Left colon (tissue), 2 donors: ENCODE data around the gene CEP76. TPM values are rescaled to one million over a fixed set of nuclear protein-coding genes. Genes with fewer than 3 reads are reported as not detected.

ENCODE experiments used
- total RNA-seq, 2 donors: library from RNA; stranded (reverse); fragmentation: NEBNext Ultra II Directional; extraction: Animal tissue kit (Norgen Biotek cat#: 25700); gene quantifications; one replicate each; pipeline ENCODE4 v1.2.1, GENCODE V29; 2021
- donor health status: DM: no; HTN: no; CAD: no.
- donor health status: DM: yes; HTN: yes; CAD: no.

Gene CEP76
- total RNA-seq, 2 donors from 2014 or later, result 4.9 to 5.3 TPM

Other genes starting within 250 kb of the CEP76 start
- gene SPIRE1, start 44.6 kb downstream of the CEP76 start, total RNA-seq, result 10 to 100 TPM in 1 of 2 donors, 1 to 10 TPM in 1; 5.0 to 13.3 TPM
- 10 to 100 TPM; 56.7 to 69.9 TPM for gene PSMG2, start 319 bp upstream of the CEP76 start, total RNA-seq
- gene PTPN2, start 181.5 kb upstream of the CEP76 start, total RNA-seq, result 10 to 100 TPM; 34.0 to 35.4 TPM
- 10 to 100 TPM; 31.3 to 44.1 TPM for gene SEH1L, start 245.3 kb upstream of the CEP76 start, total RNA-seq